ENCODE measurements around the gene DMKN.

DMKN gene

GRCh38 chr19:35522745-35523327, 9.4 kb upstream of the DMKN start:
- DNase-seq, result no peak

- DNase-seq, result no peak
Measured at GRCh38 chr19:35521124-35521743, 7.8 kb upstream of the DMKN start.

DNA sequence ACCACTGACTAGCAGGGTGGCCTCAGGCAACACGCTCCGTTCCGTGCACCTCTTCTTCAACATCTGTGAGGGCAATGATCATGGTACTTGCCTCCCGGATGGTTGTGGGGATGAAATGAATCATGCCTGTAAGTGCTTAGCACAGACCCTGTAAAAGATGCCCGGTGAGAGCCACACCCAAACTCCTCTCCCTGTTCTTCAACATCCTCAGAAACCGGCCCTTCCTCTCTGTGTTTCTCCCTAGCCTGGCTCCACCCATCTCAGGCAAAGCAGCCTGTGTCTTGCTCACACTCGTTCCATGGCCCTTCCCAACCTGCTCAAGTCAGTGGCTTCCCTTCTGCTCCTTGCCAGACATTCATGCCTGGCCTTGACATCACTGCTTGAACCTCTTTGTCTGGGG, 5.8 kb upstream of the DMKN start:
- DNase-seq, result no peak

GRCh38 chr19:35518313-35518712, 4.9 kb upstream of the DMKN start:
- no peak for DNase-seq

GRCh38 chr19:35517342-35517741, 3.9 kb upstream of the DMKN start:
- DNase-seq, result no peak

- DNase-seq, result no peak
Measured at GRCh38 chr19:35516310-35516709, 2.9 kb upstream of the DMKN start.

DNA sequence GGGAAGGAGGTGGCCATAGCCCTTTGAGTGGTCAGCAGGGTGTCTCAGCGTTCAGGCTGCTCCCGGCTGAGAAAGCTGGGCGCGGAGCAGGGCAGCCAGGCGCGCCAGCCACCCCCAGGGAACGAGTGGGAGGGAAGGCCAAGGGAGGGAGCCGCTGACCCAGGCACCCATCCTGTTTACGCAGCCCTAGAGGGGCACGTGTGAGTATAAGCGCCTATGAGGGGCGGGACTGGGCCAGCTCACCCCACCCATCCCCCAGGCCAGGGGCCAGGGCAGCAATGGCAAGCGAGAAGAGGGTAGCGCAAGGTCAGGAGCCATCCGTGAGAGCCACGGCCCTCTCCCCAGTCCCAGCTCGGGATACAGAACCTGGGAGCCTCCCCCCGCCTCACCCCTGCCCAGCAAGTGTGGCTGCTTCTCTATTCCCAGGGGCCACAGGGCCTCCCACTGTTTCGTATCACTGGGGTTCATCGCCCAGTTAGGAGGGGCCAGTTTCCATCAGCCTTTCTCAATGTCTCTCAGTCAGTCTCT, 897 bp upstream of the DMKN start:
- DNase-seq, result no peak

GRCh38 chr19:35512831-35513627, 420 bp downstream of the DMKN start:
- no peak for DNase-seq

GRCh38 chr19:35511337-35511736, 2.1 kb downstream of the DMKN start:
- DNase-seq, result no peak

DNA sequence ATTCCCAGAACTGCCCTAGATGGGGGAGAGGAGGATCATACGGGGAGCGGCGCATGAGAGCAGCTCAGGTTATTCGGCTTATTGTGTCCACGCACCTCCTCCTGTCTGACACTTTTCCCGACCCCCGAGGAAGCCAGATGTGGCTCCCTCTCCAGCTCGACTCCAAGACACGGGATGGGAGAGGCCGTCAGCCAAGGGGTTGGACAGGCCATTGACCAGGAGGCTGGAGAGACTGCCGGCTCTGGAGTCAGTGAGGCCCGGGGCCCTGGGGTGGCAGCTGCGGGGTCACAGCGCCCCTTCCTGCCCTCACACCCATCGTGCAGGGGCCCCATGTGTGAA, 2.9 kb downstream of the DMKN start:
- DNase-seq, result no peak

- DNase-seq, result peak; percentile 63 to 65
Measured at GRCh38 chr19:35509861-35510625, 3.4 kb downstream of the DMKN start.

GRCh38 chr19:35509018-35509652, 4.3 kb downstream of the DMKN start:
- no peak for DNase-seq

DNA sequence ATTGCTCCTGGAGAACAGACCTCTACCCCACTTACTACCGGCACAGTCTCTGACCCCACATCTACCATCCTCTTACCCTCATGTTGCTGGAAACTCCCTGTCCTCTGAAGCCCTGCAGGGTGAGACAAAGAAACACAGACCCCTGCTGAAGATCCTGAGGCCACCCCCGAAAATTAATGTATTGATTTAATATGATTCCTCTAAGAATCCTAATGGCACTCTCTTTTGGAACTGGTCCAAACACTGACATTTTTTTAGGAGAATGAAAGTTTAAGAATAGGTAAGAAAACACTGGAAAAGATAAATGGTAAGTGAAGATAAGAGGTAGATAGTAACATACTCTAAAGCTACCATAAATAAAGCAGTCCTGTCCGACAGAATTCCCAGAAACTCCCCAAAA, 5.3 kb downstream of the DMKN start:
- DNase-seq, result no peak

GRCh38 chr19:35507561-35507960, 5.9 kb downstream of the DMKN start:
- no peak for DNase-seq

GRCh38 chr19:35506011-35506410, 7.4 kb downstream of the DMKN start:
- no peak for DNase-seq

- DNase-seq, result no peak
Measured at GRCh38 chr19:35502751-35503150, 10.7 kb downstream of the DMKN start.

- DNase-seq, result no peak
Measured at GRCh38 chr19:35501684-35502083, 11.8 kb downstream of the DMKN start.

DNA sequence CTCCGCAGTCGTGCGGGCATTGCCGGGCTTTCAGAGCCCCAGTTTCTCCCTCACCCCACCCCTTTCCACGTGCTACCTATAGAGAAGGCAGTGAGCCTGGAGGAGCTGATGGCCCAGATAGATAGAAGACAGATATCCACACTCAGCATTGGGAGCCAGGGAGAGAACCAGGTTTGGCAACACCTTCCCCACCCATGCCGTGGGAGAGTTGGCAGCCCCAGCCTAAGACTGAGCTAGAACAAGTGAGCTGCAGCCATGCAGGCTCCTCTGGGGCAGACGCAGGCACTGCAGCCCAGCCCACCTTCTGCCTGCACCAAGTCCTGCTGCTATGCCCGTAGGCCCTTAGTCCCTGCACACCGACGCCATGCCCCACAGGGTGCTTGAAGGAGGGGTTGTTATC, 12.8 kb downstream of the DMKN start:
- DNase-seq, result no peak

DNA sequence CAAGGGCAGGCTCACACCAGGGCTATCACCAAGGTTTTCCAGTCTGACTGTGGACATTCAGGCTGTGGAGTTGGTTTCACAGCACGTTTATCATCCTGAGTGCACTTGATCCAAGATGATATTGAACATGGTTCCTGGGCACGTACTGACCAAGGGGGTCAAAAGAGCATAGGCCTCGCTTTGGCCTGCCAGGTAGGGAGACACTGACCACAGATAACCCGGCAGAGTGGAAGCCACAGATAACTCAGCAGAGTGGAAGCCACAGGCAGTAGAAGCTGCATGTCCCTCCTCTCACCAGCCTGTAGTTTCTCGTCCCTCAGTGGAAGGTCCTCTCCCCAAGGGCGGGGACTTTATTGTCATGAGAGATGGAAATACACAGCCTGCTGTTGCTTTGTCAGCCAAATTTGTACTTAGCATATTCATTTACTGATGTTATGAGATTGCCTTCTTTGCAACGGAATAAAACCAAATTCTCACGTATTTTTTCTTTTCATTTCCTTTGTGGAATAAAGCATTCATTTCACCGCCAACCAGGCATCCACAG, 14.4 kb downstream of the DMKN start:
- no peak for DNase-seq

DNA sequence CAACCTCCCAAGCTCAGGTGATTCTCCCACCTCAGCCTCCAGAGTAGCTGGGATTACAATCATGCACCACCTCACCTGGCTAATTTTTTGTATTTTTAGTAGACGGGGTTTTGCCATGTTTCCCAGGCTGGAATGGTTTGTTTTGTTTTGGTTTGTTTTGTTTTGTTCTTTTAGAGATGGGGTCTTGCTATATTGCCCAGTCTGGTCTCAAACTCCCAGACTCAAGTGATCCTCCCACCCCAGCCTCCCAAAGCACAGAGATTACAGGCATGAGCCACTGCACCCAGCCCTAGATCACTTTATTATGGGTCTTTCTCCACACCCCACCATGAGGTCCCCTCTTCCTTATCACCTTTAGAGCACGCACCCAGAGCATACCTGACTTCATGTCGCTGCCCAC, 15.2 kb downstream of the DMKN start:
- DNase-seq, result no peak

DNA sequence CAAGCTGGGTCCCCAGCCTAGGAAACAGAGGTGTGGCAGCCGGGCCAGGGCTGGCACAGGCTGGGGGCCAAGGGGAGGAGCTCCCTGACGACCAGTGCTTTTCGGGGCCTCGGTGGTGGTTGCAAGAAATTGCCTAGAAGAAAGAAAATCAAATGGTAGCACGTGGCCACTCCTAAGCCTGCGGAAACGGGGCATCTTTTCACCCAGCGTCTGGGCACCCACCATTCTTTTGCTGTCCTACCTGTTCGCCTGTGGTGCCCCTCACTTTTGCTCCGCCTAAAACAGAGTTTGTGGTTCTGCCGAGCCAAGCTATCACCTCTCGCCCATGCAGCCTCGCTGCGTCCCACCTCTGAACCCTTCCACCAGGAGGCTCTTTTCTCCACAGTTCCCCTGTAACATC, 16.0 kb downstream of the DMKN start:
- no peak for DNase-seq

Data from SHP77 (cell line).